HAP-1 (cell line): ENCODE results near the gene OSR1.

Source experiments
- DNase-seq, 2 experiments: peaks; one replicate each; pipeline ENCODE4 v3.0.0-alpha.2; 2016 to 2020; ENCODE audit warnings: low spot score in 2 of 2
- H3K27me3 ChIP-seq: fragments of 250-450 bp; sonication (Bioruptor Pico); 2 replicates; pipeline ENCODE4 v1.5.1; 2020; ENCODE audit warnings: low read depth, mild to moderate bottlenecking, moderate library complexity
- H3K36me3 ChIP-seq: fragments of 250-450 bp; sonication (Bioruptor Pico); replicated peaks from 2 replicates; pipeline ENCODE4 v1.5.1; 2020; ENCODE audit warnings: mild to moderate bottlenecking
- H3K4me1 ChIP-seq: fragments of 250-450 bp; sonication (Bioruptor Pico); 2 replicates; pipeline ENCODE4 v1.5.1; 2020; ENCODE audit warnings: mild to moderate bottlenecking
- H3K4me3 ChIP-seq: fragments of 250-450 bp; sonication (Bioruptor Pico); 2 replicates; pipeline ENCODE4 v1.5.1; 2020; ENCODE audit warnings: mild to moderate bottlenecking, moderate library complexity
- H3K9me3 ChIP-seq: fragments of 250-450 bp; sonication (Bioruptor Pico); 2 replicates; pipeline ENCODE4 v1.5.1; 2020; ENCODE audit warnings: mild to moderate bottlenecking, moderate library complexity
- in situ Hi-C: fragments of 300-500 bp; cut with MboI; formaldehyde crosslinking; loops from 3 replicates; pipeline ENCODE4 v1.14.3; 2020; ENCODE audit warnings: low sequenced_read_pairs, inconsistent platforms, mixed read lengths

Gene OSR1

GRCh38 chr2:19347619-19348562 is 10.5 kb downstream of the OSR1 start:
- H3K4me3 ChIP-seq: peak overlapping the region; percentile 68
- no peaks in the 10 kb centered on the region for H3K27me3 ChIP-seq
- in situ Hi-C loops: loop anchor here (5.0 kb wide), 1 partner anchor 121 kb away; no protein-coding TSS in a partner anchor
- H3K9me3 ChIP-seq: no peaks in the 10 kb centered on the region
- no peaks in the 10 kb centered on the region; the same call in 1 of the 2 replicates for H3K4me1 ChIP-seq
- peak; percentile 81 to 93 for DNase-seq
- no peaks in the 10 kb centered on the region; the same call in 1 of the 2 replicates for H3K36me3 ChIP-seq

GRCh38 chr2:19346983-19347618 is 11.3 kb downstream of the OSR1 start:
- Histone ChIP-seq H3K4me3 (peak overlapping the region; percentile 68), H3K4me1 (no peaks in the 10 kb centered on the region; the same call in 1 of the 2 replicates), H3K36me3 (no peaks in the 10 kb centered on the region; the same call in 1 of the 2 replicates), H3K9me3 (no peaks in the 10 kb centered on the region), H3K27me3 (no peaks in the 10 kb centered on the region)
- in situ Hi-C loops: loop anchor here (5.0 kb wide), 1 partner anchor 120 kb away; no protein-coding TSS in a partner anchor
- no peak for DNase-seq

GRCh38 chr2:19337742-19338141 is 20.7 kb downstream of the OSR1 start:
- no peaks in the 10 kb centered on the region for H3K36me3 ChIP-seq
- no peaks in the 10 kb centered on the region for H3K27me3 ChIP-seq
- no peaks in the 10 kb centered on the region for H3K4me1 ChIP-seq
- DNase-seq: no peak
- in situ Hi-C loops: no loop called here
- H3K9me3 ChIP-seq: no peaks in the 10 kb centered on the region
- H3K4me3 ChIP-seq: no peak overlapping the region

- Histone ChIP-seq H3K4me1 (no peaks in the 10 kb centered on the region), H3K27me3 (no peaks in the 10 kb centered on the region), H3K4me3 (no peak overlapping the region), H3K36me3 (no peaks in the 10 kb centered on the region), H3K9me3 (no peaks in the 10 kb centered on the region)
- DNase-seq: no peak
- in situ Hi-C loops: no loop called here
Measured at GRCh38 chr2:19337202-19337601, 21.2 kb downstream of the OSR1 start.

DNA sequence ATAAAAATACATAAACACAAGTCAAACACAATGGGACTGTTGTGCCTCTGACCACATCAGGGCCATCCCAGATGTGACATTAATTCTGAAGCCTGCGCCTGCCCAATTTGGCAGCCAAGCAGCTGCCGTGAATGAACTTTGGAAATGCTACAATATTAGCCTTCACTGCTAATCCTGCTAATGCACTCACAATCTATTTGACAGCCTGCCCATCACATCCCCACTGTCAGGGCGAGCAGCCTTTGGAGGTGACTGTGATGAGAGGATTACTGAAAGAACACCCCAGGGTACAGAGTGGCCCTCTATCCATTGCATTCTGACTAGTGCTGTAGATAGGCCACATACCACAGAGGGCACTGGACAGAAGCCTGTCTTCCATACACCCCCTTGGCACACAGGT is 21.6 kb downstream of the OSR1 start:
- DNase-seq: no peak
- in situ Hi-C loops: no loop called here
- no peaks in the 10 kb centered on the region for H3K9me3 ChIP-seq
- no peaks in the 10 kb centered on the region for H3K36me3 ChIP-seq
- no peaks in the 10 kb centered on the region for H3K4me1 ChIP-seq
- no peak overlapping the region for H3K4me3 ChIP-seq
- H3K27me3 ChIP-seq: no peaks in the 10 kb centered on the region

DNA sequence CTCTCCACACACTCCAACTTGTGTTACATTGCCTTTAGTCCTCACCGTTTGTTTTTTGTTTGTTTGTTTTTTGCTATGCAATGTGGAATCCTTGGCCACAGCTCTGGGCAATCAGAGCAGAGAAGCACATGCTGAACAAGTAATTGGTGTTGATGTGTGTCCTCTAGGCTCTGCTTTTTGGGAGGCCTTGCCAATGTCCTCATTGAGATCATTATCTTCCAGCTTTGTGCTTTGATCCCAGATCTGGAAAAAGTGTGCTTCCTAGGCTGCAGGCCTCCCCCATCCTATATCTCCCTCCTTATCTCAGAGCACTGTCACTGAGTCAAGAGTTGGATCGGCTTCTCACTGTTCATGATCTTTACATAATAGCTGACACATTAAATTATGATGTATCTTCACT is 25.9 kb downstream of the OSR1 start:
- no peaks in the 10 kb centered on the region for H3K9me3 ChIP-seq
- no peaks in the 10 kb centered on the region for H3K36me3 ChIP-seq
- H3K4me1 ChIP-seq: no peaks in the 10 kb centered on the region
- no peak overlapping the region for H3K4me3 ChIP-seq
- no peak for DNase-seq
- no peaks in the 10 kb centered on the region for H3K27me3 ChIP-seq
- in situ Hi-C loops: no loop called here

DNA sequence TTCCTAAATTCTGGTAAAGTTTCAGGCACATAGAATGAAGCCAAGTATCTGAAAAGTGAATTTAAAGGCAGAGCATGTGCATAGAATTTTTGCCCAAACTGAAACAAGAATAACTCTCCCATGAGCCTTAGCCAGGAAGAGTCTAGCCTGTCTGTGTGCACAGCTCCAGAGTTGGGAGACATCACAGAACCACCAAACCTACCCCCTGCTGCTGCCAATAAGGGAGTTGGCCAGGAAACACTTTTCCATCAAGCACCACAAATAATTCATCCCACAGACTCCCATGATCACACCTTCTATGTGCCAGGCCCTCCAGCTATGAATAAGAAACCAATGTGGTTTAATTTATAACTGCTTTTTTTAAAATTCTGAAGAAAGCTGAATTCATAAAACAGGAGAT is 27.0 kb downstream of the OSR1 start:
- Histone ChIP-seq H3K9me3 (no peaks in the 10 kb centered on the region), H3K4me1 (no peaks in the 10 kb centered on the region), H3K27me3 (no peaks in the 10 kb centered on the region), H3K4me3 (no peak overlapping the region), H3K36me3 (no peaks in the 10 kb centered on the region)
- no peak for DNase-seq
- in situ Hi-C loops: no loop called here

- Histone ChIP-seq H3K27me3 (no peaks in the 10 kb centered on the region), H3K4me1 (no peaks in the 10 kb centered on the region), H3K9me3 (no peaks in the 10 kb centered on the region), H3K36me3 (no peaks in the 10 kb centered on the region), H3K4me3 (no peak overlapping the region)
- in situ Hi-C loops: no loop called here
- no peak for DNase-seq
Measured at GRCh38 chr2:19330436-19330835, 28.0 kb downstream of the OSR1 start.

DNA sequence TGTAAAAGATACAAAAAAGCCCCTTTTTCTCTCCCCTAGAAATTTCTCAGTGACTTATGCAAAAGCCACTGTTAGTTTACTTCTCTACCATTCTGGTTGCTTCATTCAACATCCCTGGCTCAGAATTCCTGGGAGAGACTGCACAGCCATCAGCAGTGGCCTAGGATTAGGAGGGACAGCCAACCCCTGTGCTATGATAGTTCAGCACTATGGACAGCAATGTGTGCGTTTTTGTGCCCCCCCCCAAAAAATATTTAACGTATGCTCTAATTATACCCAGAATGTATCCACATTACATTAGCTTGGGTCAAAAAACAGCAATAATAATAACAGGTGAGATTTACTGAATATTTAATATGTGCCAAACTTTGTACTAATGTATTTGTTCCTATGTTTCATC is 29.0 kb downstream of the OSR1 start:
- no peaks in the 10 kb centered on the region for H3K9me3 ChIP-seq
- no peaks in the 10 kb centered on the region for H3K36me3 ChIP-seq

DNA sequence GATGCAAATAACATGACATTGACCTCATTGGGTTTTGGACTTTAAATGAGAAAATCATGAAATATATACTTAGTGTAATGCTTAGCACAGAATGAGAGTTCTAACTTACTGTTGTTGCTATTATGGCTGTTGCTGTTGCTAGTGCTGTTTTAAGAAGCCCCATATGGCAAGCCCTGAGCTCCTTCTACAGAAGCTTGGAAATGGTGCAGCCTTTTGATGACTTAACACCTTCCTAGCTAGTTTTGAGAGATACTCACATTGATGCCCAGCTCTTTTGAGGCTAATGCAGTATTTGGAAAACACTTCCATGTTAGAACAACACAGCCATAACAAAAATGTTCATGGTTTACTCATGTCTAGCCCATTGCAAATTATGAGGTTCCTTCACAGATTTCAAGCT is 30.9 kb downstream of the OSR1 start:
- Histone ChIP-seq H3K9me3 (no peaks in the 10 kb centered on the region), H3K4me1 (no peaks in the 10 kb centered on the region), H3K4me3 (no peak overlapping the region), H3K27me3 (no peaks in the 10 kb centered on the region), H3K36me3 (no peaks in the 10 kb centered on the region)
- DNase-seq: no peak
- in situ Hi-C loops: no loop called here

More for the DNA sequence above, 29.0 kb downstream of the OSR1 start:
- no peak for DNase-seq
- Histone ChIP-seq H3K27me3 (no peaks in the 10 kb centered on the region), H3K4me3 (no peak overlapping the region), H3K4me1 (no peaks in the 10 kb centered on the region)
- in situ Hi-C loops: no loop called here

DNA sequence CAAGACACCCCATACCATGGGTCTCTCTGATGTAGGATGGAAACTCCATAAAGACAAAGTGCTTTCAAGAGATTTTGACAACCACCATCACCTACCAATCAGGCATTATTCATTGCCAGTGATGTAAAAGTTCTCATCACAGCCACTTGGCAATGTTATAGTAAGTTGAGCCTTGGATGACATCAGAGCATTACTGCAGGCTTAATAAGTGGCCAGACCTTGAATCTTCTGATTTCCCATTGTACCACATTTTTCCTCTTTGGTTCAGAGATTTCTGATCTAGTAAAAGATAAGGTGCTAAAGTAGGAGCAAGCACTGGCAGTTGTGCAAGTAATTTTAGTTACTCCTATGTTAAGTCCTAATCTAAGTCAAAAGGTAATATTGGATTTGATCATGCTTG is 36.5 kb downstream of the OSR1 start:
- no peaks in the 10 kb centered on the region for H3K27me3 ChIP-seq
- no peaks in the 10 kb centered on the region for H3K4me1 ChIP-seq
- H3K4me3 ChIP-seq: no peak overlapping the region
- no peaks in the 10 kb centered on the region for H3K9me3 ChIP-seq
- no peak for DNase-seq
- H3K36me3 ChIP-seq: no peaks in the 10 kb centered on the region
- in situ Hi-C loops: no loop called here

DNA sequence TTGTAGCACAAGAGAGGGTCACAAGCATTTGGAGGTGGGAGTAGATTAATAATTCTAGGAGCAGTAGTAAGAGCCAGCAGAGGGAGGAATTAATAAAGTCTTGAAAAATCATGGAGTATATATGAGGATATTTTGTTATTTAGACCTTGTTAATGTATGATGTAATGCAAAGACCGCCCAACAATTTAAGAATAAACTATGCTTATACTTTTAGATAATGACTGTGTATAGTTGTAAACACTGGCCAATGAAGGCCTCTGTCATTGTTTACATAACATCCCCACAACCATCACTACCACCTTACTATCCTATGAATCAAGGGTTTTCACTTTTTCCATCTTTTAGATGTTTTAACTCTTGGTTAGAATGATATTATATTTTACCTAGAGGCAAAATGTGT is 37.6 kb downstream of the OSR1 start:
- DNase-seq: no peak
- in situ Hi-C loops: no loop called here
- H3K4me3 ChIP-seq: no peak overlapping the region
- H3K4me1 ChIP-seq: no peaks in the 10 kb centered on the region
- no peaks in the 10 kb centered on the region for H3K27me3 ChIP-seq
- no peaks in the 10 kb centered on the region for H3K9me3 ChIP-seq
- no peaks in the 10 kb centered on the region for H3K36me3 ChIP-seq

DNA sequence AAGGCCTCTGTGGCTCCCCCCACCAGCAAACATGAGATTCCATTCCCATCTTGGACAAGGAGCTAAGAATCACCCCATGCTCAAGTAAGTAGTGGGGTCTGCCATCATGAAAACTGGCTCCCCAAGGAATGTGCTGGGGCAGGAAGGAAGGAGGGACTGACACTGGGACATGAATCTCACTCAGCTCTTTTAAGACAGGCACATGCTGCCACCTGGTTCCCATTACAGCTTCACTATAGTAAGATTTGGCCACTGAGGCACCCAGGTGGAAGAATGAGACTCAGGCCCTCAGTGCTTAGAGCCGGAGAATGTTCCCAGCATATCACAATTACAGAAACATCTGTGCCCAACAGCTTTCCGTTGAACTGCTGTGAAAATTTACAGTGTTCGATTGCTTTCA is 38.7 kb downstream of the OSR1 start:
- Histone ChIP-seq H3K4me3 (no peak overlapping the region), H3K27me3 (no peaks in the 10 kb centered on the region), H3K9me3 (no peaks in the 10 kb centered on the region), H3K36me3 (no peaks in the 10 kb centered on the region), H3K4me1 (no peaks in the 10 kb centered on the region)
- in situ Hi-C loops: no loop called here
- no peak for DNase-seq

DNA sequence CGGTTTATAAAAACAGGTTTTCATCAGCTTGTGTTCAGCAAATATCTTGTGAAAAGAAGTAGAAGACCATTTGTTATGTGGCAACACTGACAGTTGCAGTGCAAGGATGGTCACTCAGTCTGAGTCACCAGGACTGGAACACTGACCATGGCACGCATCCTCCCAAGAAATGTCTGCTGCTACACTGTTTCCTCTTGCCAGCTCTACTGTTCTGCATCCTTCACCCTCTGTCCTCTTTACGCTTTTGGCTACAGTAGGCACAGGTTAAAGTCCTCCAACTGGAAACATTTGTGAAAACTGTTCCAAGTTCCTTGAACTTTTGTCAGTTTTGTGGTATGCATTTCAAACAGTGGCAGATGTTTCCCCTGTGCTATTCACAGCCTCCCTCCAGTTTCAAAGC is 39.4 kb downstream of the OSR1 start:
- H3K4me3 ChIP-seq: no peak overlapping the region
- DNase-seq: no peak

More for the DNA sequence above, 39.4 kb downstream of the OSR1 start:
- no peaks in the 10 kb centered on the region for H3K9me3 ChIP-seq
- no peaks in the 10 kb centered on the region for H3K36me3 ChIP-seq
- no peaks in the 10 kb centered on the region for H3K27me3 ChIP-seq
- in situ Hi-C loops: no loop called here
- no peaks in the 10 kb centered on the region for H3K4me1 ChIP-seq
